Breast epithelium (tissue), 3 donors: Measurements from ENCODE around the gene RAB2B.

Experiments
- CTCF ChIP-seq, 3 donors: fragments of 450-650 bp; IDR thresholded peaks; one replicate each; pipeline ENCODE4 v1.5.1; 2016 to 2017; ENCODE audit warnings: antibody characterized with exemption in 3 of 3, mild to moderate bottlenecking in 3 of 3, moderate library complexity in 3 of 3
- POLR2AphosphoS5 ChIP-seq, 3 donors: sonication (generic); formaldehyde crosslinking; IDR thresholded peaks; one replicate each; pipeline ENCODE4 v1.6.1; 2017; ENCODE audit warnings: antibody characterized with exemption in 3 of 3

- TF ChIP-seq CTCF (IDR thresholded peaks at IDR 0.05) (no peak), POLR2AphosphoS5 (IDR thresholded peaks at IDR 0.05) (no peak)
Measured at GRCh38 chr14:21525571-21525961, 48.8 kb upstream of the RAB2B start.
